Fibroblast of villous mesenchyme (primary cell): Measurements from ENCODE around the gene BATF. TPM values are rescaled to one million over a fixed set of nuclear protein-coding genes. Genes with fewer than 3 reads are reported as not detected.

Experiments
- DNase-seq: peaks from one replicate; pipeline ENCODE4 v3.0.0-alpha.2; 2010; ENCODE audit warnings: low read depth
- H3K4me3 ChIP-seq: 2 replicates; pipeline ENCODE4 v1.5.1; 2011; ENCODE audit warnings: low read depth, mild to moderate bottlenecking, low read length
- total RNA-seq: library from RNA; depleted of rRNA; stranded (reverse); fragments of >200 nt; gene quantifications from 2 replicates; pipeline ENCODE4 v1.2.3, GENCODE V29; 2012
- TF ChIP-seq, protein P1 (sequence below): IDR thresholded peaks from 2 replicates; pipeline ENCODE4 v1.5.1; 2012; ENCODE audit warnings: low read depth, mild to moderate bottlenecking, low read length; ENCODE audit not compliant: insufficient read depth

Gene BATF
- total RNA-seq, 1 donor = not detected

DNA sequence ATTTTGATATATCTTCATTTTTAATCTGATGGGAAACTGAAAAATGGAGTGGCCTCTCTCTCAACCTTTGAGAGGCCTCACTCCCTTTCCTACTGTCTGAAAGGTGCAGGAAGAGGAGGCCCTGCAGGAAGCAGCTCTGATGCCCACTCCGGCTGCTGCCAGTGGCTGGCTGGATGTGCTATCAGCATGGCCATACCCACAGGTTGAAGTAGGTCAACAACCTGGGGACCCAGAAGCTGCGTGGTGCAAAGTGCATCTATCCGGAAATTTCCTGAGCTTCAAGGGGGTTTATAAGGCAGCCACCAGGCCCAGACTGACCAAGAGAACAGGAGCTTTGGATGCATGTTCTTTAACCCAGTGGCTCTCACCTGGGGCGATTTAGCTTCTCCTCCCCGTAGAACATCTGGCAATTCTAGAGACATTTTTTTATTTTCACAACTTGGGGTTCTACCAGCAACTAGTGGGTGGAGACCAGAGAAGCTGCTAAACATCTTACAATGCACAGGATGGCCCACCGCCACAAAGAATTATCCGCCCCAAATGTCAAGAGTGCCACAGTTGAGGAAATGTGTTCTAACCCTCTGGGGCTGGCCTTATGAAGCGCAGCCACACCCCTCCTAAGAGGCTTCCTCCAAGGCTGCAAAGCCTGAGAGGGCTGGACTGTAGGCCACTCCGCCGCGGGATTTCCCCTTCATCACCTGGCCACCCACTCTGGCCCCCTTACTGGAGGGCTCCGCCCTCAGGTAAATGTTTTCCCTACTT, 8.2 kb upstream of the BATF start:
- no peak for DNase-seq
- TF ChIP-seq, protein P1, sequence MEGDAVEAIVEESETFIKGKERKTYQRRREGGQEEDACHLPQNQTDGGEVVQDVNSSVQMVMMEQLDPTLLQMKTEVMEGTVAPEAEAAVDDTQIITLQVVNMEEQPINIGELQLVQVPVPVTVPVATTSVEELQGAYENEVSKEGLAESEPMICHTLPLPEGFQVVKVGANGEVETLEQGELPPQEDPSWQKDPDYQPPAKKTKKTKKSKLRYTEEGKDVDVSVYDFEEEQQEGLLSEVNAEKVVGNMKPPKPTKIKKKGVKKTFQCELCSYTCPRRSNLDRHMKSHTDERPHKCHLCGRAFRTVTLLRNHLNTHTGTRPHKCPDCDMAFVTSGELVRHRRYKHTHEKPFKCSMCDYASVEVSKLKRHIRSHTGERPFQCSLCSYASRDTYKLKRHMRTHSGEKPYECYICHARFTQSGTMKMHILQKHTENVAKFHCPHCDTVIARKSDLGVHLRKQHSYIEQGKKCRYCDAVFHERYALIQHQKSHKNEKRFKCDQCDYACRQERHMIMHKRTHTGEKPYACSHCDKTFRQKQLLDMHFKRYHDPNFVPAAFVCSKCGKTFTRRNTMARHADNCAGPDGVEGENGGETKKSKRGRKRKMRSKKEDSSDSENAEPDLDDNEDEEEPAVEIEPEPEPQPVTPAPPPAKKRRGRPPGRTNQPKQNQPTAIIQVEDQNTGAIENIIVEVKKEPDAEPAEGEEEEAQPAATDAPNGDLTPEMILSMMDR = no peak
- no peak overlapping the region for H3K4me3 ChIP-seq

DNA sequence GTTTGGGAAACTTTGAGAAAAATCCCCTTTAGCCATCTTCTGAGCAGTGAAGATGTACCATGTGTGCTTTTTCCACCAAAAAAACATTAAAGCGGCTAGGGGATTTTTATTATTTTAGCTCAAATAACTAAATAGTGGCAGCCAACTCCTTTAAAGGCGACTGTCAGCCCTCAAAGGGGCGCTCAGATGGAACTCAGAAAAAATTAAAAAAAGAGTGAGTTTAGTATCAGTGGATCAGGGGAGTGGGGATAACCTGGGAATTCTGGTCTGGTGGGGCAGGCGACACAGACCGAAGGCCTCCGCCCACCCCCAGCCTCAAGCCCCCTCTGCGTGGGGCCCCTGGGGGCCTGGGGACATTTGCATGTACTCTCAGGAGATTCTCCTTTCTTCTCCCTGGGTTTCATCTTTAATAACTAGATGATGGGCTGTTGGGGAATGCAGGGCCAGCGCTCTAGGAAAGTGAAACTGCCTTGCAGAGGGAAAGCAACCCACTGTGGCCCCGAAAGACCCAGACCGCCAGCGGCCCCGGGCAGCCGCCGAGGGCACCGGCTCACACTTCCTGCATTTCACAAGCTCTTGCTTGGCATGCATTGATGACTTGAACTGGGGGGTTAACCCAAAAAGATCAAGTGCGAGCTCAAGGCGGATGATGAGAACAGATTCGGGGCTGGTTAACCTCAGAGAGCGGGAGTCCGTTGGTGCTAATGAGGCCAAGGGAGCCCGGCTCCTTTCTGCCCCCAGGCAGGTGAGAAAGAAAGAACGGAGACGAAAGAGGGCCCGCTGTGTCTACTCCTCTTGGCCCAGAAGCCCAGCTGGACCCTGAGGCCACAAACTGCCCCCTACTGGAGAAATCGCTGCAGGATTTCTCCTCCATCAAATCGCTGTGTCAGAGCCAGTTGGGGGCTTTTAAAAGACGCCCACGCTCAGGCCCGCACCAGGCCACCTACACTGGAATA, 7.3 kb upstream of the BATF start:
- TF ChIP-seq, protein P1 = peak; percentile 18
- H3K4me3 ChIP-seq = peak overlapping the region; percentile 40
- peak; percentile 34 for DNase-seq

GRCh38 chr14:75515629-75515996, 6.7 kb upstream of the BATF start:
- H3K4me3 ChIP-seq = no peak overlapping the region
- TF ChIP-seq, protein P1 = no peak
- DNase-seq = no peak

- TF ChIP-seq, protein P1 = peak; percentile 58
- peak; percentile 39 for DNase-seq
- H3K4me3 ChIP-seq = no peak overlapping the region
Measured at GRCh38 chr14:75518625-75519024, 3.6 kb upstream of the BATF start.

- TF ChIP-seq, protein P1 = no peak
- no peak for DNase-seq
- no peak overlapping the region for H3K4me3 ChIP-seq
Measured at GRCh38 chr14:75519394-75519793, 2.9 kb upstream of the BATF start.

DNA sequence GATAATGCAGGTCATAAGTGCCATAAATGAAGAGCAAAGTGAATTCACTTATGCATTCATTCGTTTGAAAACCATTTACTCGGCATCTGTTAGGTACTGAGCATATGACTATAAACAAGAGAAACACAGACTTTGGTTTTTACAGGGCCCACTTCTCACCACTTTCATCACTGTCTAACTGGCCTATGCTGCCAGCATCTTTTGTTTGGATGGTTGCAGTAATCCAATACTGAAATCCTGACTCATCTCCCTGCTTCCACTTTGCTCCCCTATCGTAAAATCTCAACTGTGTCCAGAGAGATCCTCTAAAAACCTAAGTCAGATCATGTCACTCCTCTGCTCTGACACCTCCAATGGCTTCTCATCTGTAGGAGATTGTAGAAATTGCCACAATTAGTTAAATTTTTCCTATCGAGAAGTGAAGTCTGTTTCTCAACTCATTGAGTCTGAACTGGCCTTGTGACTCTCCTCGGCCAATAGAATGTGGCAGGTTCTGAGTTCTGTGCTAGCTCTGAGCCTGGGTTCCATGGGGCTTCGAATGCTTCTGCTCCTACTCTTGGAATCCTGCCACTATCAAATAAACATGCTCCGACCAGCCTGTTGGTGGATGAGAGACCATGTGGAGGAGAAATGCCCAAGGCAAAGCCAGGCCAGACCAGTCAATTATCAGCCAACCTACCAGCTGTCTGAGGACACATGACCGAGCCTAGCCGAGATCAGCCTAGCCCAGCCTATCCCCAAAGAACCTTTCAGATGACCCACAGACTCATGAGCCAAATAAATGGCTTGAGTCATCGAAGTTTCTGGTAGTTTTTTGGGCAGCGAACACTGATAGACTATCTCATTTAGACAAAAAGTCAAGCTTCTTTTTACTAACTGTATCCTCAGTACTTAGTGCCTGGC, 2.2 kb upstream of the BATF start:
- peak; percentile 48 for DNase-seq
- H3K4me3 ChIP-seq = no peak overlapping the region
- TF ChIP-seq, protein P1 = no peak
